GM18499 (cell line): ENCODE data around the gene RSAD2.
A peak's percentile ranks its signal among the peaks of the same experiment; 100 is the strongest.
"Not testable (repeated sequence)": the region's sequence is repeated elsewhere in the genome, so short reads cannot be mapped to it uniquely, and the experiment has no call there.

Experiments used
- ATAC-seq: cut with Tn5 transposase; IDR thresholded peaks from one replicate; pipeline ENCODE4 v1.9.1; 2021; ENCODE audit warnings: moderate number of reproducible peaks; ENCODE audit not compliant: insufficient read depth, unreplicated experiment

Gene RSAD2

DNA sequence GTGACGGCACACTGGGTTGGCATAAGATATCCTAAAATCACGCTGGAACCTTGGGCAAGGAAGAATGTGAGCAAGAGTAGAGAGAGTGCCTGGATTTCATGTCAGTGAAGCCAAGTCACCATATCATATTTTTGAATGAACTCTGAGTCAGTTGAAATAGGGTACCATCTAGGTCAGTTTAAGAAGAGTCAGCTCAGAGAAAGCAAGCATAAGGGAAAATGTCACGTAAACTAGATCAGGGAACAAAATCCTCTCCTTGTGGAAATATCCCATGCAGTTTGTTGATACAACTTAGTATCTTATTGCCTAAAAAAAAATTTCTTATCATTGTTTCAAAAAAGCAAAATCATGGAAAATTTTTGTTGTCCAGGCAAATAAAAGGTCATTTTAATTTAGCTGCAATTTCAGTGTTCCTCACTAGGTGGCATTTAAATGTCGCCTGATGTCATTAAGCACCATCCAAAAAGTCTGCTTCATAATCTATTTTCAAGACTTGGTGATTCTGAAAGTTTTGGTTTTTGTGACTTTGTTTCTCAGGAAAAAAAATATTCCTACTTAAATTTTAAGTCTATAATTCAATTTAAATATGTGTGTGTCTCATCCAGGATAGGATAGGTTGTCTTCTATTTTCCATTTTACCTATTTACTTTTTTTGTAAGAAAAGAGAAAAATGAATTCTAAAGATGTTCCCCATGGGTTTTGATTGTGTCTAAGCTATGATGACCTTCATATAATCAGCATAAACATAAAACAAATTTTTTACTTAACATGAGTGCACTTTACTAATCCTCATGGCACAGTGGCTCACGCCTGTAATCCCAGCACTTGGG is 19.6 kb downstream of the RSAD2 start:
- no peak for ATAC-seq

DNA sequence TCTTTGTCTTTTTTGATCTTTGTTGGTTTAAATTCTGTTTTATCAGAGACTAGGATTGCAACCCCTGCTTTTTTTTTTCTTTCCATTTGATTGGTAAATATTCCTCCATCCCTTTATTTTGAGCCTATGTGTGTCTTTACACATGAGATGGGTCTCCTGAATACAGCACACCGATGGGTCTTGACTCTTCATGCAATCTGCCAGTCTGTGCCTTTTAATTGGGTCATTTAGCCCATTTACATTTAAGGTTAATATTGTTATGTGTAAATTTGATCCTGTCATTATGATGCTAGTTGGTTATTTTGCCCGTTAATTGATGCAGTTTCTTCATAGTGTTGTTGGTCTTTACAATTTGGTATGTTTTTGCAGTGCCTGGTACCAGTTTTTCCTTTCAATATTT is 25.0 kb downstream of the RSAD2 start:
- not testable (repeated sequence) for ATAC-seq

DNA sequence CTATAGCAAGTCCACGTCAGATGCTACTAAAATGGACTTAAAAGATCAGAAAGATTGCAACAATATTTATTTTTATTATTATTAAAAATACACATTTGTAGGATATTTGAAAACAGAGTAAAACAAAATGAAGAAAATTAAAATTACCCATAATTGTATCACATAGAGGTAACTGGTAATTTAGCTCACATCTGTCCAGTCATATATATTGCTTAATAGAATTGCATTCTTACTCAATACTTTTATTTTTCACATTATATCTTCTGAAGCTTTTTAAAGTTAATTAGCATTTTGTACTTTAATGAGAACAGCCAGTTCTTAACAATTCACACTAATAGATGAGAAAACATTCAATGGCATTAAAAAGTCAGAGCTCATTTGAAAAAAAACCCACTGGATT is 28.1 kb downstream of the RSAD2 start:
- ATAC-seq: no peak

DNA sequence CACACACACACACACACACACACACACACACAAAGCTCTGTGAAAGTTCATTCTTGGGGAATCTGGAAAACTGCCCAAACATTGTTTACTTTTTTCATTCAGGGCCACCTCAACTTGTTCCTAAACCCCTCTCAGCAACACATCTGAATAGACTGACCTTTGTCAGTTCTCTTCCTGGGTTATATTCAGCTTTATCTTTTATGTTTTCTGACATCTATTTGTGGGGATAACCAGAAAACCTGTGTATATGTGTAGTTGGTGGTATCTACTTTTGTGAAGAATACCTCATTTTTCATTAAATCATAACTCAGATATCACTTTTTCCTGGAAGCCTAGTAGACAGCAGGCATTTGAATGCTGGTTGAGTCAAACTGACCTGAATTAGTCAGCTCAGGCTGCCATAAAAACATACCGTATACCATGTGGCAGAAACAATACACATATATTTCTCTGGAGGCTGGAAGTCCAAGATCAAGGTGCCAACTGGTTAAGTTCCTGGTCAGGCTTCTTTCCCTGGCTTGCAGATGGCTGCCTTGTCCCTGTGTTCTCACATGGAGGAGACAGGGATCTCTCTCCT is 28.7 kb downstream of the RSAD2 start:
- no peak for ATAC-seq

DNA sequence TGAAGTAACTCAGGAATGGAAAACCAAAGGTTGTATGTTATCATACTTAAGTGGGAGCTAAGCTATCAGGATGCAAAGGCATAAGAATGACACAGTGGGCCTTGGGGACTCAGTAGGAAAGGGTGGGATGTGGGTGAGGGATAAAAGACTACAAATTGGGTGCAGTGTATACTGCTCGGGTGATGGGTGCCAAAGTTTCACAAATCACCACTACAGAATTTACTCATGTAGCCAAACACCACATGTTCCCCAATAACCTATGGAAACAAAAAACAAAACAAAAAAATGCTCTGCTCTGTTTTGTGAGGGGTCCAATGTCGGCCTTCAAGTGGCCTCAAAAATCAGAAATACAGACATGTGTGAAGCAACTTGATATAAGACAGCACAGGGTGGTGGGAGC is 30.7 kb downstream of the RSAD2 start:
- no peak for ATAC-seq

DNA sequence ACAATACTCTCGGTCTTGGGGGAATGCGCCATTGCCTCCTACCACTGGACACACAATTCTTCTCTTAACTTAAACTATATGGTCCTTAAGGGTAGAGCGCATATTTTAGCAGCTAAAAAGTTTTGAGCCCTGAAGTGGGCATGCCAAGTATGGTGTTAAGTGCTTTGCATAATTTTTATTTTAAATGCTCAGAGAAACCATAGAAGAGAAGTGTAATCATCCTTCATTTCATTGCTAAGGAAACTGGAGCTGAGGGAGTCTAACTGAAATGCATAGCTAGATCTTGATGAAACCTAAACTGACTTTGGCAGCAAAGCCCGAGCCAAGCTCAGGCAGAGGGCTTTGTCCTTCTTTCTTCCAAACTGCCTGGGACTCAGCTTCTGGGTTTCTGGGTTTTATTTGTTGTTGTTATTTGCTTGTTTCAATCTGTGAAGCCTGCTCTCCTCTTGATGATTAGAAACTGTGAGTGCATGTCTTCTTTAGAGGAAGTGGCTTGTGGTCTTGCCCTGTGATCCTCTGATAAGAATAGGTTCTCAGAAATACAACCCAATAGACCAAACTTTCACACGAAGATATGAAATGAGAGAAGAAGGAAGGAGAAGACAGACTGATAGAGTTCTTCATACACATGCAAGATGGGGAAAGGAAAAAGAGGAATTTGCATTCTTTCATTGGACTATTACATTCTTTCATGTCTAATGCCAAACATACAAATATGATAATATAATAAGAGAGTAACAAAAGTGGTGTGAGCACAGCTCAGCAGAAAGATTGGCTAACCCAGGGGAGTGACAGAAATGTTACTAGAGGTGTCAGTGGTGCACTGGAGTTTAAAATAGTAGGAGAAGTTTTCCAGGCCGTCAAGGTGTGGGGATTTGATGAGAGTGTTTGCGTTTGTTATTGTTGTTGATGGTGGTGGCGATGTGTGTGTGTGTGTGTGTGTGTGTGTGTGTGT is 32.1 kb downstream of the RSAD2 start:
- ATAC-seq: peak; percentile 97

DNA sequence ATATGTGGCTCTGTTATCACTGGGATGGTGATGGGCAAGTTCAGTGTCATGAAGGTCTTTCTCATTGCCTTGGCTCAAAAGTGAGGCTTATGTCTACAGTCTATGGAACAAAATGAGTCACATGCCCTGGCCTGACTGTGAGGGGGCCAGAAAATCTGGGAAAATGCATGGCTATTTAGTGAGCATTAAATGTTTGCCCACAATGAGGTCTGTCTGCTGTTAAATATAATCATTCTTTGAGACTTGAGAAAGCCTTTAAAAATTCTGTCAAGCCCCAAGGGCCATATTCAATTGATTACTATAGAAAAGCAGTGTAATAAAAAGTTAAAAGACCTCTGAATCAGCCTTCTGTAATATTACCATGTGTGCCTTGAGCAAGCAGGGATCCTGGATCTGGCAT is 34.1 kb downstream of the RSAD2 start:
- ATAC-seq: no peak

DNA sequence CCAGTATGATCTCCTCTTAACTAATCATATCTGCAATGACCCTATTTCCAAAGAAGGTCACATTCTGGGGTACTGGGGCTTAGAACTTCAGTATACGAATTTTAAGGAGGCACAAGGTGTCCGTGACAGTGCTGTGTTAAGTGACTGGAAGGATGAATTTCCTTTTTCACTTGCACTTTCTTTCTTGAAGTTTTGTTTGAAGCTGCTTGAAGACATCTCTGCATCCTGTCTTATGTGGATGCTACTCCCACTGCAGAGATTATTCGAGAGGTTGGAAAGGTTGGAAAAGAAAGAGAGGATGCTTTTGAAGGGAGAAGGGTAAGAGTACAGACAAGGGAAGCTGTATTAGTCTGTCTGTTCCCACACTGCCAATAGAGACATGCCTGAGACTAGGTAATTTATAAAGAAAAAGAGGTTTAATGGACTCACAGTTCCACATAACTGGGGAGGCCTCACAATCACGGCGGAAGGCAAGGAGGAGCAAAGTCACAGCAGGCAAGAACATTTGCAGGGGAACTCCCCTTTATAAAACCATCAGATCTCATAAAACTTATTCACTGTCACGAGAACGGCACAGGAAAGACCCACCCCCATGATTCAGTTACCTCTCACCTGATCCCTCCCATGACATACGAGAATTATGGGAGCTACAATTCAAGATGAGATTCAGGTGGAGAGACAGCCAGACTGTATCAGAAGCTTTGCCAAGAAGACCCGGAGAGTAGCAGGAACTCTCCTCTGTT is 36.0 kb downstream of the RSAD2 start:
- ATAC-seq: no peak

DNA sequence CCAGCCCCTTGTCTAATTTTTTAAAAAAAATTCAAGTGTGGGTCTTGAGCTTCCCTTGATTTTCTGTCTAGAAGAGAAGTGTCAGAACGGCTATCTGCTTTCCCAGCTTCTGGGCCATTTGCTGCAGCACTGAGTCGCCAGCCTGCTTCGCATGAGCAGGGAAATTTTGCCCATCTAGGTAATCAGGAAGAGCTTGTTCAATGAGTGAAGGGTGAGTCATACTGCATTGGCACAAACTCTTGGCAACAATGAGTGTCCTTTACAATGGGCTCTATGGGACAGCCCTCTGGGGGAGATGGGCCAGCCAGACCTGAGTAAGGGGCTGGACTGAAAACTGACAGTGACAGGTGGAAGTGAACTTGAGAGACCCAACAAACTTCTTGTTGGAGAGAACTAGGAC is 37.3 kb downstream of the RSAD2 start:
- no peak for ATAC-seq

DNA sequence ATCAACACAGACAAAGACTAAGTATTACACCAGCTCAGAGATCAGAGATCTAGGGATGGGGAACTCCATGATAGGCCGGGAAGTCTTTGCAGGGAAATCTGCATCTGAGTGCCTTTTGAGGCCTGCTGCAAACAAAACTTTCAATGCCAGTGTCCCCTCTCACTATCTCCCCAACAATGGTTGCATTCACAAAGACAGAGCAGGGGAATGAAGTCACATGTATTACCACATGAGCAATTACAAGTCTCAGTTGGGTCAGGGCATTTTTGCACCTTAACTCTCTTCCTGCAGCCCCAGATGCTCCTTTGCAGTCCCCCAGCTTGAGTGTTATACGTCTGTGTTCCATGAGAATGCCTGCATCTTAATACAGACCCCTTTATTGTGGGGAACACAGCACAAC is 37.8 kb downstream of the RSAD2 start:
- ATAC-seq: no peak

DNA sequence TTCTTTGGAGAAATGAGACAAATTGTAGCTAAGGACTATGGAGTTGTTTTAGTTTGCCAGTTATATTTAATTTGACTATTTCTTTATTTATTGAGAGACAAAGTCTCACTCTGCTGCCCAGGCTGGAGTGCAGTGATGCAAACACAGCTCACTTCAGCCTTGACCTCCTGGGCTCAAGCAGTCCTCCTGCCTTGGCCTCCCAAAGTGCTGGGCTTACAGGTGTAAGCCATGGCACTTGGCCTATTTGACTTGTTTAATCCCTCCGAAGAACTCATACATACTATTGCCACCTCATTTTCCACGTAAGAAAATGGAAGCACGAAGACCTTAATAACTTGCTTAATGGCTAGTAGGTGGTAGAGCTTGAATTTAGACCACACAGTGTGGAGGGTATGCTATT is 38.6 kb downstream of the RSAD2 start:
- ATAC-seq: no peak

DNA sequence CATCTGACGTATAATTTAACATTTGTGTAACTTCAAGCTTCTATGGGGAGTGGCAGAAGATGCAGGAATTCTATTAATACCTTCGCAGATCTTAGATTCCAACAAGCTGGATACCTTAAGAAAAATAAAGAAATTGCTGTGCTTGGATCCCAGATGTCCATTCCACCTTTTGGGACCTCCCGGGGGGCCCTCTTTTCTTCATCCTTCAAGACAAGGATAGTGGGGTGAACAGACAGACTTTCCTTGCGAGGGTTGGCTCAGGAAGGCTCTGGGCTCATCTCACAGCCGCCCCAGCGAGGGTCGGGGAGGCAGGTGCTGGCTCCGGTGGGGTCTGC is 39.1 kb downstream of the RSAD2 start:
- no peak for ATAC-seq

DNA sequence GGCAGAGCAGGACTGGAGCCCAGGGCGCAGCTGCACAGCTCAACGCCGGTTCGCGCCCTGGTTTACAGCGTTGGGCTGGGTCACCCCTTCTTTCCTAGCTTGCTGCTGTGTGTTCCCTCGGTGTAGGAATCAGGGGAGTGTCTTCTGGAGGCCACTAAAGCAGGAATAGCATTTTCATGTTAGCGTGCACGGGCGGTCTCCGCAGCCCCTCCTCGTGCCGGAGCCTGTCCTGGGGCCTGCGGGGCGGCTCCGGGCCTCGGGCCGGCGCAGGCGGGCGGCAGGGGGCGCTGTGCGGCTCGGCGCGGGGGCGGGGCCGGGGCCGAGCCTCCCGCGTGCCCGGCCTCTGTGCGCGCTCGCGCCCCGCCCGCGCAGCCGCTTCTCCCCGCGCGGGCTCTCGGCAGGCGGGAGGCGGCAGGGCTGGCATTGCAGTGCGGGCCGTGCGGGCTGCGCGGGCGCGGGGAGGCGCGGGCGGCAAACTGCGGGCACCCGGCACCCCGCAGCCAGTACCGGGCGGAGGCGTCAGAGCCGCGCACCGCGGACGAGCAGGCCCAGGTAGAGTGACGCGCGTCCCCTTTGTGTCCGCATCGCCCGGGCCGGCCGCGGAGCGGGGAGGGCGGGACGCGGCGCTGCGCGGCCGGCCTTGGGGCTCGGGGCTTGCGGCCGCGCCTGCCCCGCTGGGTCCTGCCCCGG is 39.6 kb downstream of the RSAD2 start, which contains the start of gene RNF144A:
Gene RNF144A, plus strand, starts transcription at position 342 of the 690 bp plus-strand sequence. CDS start 79,515 bp downstream, outside the sequence.
- peak; percentile 39 for ATAC-seq

DNA sequence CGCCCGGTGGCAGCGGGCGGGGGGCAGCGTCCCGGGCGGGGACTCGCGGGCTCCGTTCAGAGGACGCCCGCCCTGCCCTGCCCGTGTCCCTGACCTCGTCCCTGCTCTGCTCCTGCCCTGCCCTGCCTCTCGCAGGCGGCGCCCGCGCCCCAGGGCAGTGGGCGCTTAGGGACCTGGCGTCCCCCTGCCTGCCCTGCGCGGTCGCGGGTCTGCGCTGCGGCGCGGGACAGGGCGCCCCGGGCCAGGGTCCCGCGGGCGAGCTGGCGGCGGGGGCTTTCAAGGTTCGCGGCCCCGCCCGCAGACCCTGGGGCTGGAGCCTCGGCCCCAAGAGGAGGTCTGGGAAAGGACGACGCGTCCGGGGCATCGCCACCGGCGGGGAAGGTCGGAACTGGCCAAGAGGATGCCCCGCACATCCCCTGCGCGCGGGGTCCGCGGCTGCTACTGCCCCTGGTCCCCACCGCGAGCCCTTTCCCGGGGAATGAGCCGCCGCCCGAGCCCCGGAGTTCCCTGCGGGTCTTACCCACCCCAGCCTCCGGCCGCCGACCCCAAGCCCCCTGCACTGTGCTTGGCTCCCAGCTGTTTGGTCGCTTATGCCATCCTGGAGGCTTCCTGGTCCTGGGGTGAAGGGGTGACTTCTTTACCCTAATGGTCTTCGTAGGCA is 40.3 kb downstream of the RSAD2 start:
- ATAC-seq: peak; percentile 17

DNA sequence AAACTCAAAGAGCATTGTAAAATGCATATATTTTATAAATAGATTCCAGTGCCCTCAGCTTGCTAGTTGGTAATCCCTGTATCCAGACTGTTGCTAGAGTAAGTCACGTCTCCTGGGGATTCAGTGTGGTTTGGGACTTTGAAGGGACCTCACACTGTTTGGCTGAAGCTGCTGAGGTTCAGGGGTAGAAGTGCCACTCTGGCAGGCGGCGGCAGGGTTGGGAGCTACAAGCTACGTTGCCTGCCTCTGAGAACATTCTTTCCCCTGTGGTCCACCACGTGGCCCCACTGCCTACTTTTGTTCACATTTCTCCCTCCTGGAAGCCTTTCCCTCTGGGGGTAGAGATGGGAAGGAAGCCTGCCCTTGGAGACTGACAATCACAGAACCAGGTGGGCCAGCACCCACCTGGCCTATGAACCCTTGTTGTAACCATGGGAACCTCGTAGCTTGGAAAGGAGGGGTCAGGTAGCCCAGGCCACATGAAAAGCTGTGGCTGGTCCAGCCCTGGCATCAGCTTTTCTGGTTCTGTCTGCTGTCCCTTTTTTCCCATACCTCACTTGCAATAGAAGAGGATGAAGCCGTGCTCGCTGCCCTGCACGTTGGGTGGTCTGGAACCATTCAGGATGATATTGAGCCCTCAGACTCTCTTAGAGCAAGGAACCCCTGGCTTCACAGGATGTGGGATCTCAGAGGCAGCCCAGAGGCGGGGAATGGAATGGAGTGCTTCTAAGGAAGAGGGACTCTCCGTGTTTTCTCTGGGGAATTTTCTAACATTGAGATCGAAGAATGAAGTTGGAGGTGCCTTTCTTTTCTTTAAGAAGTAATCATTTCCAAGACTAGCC is 42.5 kb downstream of the RSAD2 start:
- no peak for ATAC-seq

DNA sequence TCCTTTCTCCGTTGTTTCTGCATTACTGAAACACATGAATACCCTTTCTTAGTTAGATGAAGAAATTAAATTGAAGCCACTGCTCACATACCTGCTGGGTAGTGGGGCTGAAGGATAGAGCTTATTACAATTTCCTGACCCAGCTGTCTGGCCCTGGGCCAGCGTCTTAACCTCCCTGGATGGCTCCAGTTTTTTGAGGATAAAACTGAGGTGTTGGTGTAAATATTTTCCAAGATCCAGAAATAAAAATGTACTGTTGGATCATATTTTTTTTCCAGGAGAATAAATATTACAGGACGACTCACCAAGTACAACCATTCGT is 43.1 kb downstream of the RSAD2 start:
- ATAC-seq: no peak

DNA sequence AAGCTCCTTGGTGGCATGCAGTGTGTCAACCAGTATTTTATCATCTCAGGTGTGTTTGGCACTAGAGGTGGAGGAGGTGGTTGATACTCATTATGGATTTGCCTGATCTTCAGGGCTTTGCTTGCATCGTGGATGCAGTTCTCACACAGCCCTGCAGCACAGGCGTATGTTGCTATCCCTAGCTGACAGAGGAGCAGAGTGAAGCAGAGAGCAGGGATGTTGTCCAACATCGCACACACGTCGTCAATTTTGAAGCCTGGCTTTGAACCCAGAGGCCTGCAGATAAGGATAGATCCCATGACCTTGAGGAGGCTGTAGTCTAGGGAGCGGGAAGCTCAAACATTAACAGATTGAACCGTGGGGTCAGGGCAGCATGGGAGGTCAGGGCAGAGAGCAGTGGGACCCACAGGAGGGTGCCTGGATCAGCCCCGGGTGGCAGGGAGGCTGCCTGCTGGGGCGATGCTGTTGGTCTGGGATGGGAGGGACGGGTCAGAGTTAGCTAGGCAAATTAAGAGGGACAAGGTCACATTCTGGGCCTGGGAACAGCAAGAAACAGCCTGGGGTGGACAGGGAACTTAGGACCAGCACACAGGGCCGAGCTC is 43.8 kb downstream of the RSAD2 start:
- ATAC-seq: no peak

DNA sequence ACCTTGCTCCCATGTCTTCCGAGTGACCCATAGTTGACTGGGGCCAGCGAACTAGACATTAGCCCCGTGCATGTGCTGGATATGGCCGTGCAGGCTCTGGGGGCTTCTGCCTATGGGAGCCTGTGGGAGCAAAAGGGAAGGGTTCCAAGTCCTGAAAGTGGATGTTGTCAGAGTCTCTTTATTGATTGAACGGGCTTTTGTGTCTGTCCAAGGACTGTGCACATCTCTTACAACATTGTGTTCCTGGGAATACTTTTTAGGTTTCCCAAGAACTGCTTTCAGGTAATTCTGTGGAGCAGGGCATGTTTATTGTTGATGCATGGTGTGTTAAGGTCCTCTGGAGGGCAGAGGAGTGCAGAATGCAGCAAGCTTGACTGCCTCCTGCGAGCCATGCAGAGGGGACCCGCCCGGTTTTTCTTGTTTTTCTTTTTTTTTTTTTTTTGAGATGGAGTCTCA is 44.7 kb downstream of the RSAD2 start:
- no peak for ATAC-seq
